ENCODE results near the gene TEC. TPM values are rescaled to one million over a fixed set of nuclear protein-coding genes. Genes with fewer than 3 reads are reported as not detected.

The TEC gene
- total RNA-seq, 4 donors from 2014 or later, result 1.9 to 8.5 (median 5.3) TPM

- TF ChIP-seq, protein P1, sequence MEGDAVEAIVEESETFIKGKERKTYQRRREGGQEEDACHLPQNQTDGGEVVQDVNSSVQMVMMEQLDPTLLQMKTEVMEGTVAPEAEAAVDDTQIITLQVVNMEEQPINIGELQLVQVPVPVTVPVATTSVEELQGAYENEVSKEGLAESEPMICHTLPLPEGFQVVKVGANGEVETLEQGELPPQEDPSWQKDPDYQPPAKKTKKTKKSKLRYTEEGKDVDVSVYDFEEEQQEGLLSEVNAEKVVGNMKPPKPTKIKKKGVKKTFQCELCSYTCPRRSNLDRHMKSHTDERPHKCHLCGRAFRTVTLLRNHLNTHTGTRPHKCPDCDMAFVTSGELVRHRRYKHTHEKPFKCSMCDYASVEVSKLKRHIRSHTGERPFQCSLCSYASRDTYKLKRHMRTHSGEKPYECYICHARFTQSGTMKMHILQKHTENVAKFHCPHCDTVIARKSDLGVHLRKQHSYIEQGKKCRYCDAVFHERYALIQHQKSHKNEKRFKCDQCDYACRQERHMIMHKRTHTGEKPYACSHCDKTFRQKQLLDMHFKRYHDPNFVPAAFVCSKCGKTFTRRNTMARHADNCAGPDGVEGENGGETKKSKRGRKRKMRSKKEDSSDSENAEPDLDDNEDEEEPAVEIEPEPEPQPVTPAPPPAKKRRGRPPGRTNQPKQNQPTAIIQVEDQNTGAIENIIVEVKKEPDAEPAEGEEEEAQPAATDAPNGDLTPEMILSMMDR (IDR thresholded peaks at IDR 0.05; ENCODE audit: low read depth), result no peak
Measured at GRCh38 chr4:48167538-48168263, 101.9 kb downstream of the TEC start.

DNA sequence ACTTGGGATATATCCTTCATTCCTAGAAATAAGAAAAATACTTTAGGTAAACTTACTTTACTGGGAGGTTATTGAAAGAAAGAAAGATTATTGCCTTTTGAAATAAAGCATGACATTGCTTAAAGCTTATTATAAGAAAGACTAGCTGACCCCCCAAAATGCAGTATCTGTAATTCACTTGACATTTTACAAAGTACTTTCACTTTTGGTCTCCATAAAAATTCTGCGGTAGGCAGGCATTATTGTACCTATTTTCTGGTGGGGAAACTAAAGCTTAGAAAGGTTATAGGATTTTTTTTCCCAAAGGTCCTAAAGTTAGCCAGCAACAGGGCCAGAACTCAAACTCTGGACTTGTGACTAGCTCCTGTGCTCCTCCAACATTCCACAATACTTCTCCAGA is 105.9 kb downstream of the TEC start:
- TF ChIP-seq, protein P1 (IDR thresholded peaks at IDR 0.05; ENCODE audit: low read depth), result no peak

GRCh38 chr4:48162162-48162561 is 107.5 kb downstream of the TEC start:
- TF ChIP-seq, protein P1 (IDR thresholded peaks at IDR 0.05; ENCODE audit: low read depth), result no peak

GRCh38 chr4:48157271-48157670 is 112.4 kb downstream of the TEC start:
- TF ChIP-seq, protein P1 (IDR thresholded peaks at IDR 0.05; ENCODE audit: low read depth), result no peak

GRCh38 chr4:48156423-48156822 is 113.2 kb downstream of the TEC start:
- TF ChIP-seq, protein P1 (IDR thresholded peaks at IDR 0.05; ENCODE audit: low read depth), result no peak

DNA sequence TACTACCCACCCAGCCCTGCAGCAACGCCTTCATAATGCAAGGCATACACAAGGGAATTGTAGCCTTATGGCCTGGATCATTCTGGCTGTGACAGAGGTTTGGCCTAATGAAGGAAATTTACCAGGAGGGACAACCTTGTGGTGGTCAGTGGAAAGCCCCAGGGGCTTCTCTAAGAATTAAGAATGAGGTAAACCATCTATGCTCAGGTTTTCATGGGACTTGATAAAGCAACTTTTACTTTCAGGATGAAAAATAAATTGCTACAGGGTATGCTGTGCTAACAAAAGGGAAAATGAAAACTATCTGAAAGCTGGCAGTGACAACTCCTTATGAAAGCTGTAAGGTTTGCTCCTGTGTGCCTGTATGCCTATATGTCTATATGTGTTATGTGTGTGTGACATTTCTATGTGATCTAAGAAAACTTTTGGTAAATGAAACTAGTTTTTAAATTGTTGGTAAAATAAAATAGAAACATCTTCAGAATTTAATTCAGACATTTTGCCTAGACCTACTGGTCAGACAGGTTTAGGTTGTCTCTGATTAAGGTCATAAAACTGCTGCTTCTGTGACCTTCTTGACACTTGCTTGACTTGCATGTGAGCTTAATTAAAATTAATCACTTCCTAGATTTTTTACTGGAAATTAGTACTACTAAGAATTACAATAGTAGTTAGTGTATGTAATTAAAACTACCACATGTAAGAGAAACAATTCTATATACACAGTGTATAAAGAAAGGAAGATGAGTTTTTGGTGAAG is 115.7 kb downstream of the TEC start:
- TF ChIP-seq, protein P1 (IDR thresholded peaks at IDR 0.05; ENCODE audit: low read depth), result no peak

DNA sequence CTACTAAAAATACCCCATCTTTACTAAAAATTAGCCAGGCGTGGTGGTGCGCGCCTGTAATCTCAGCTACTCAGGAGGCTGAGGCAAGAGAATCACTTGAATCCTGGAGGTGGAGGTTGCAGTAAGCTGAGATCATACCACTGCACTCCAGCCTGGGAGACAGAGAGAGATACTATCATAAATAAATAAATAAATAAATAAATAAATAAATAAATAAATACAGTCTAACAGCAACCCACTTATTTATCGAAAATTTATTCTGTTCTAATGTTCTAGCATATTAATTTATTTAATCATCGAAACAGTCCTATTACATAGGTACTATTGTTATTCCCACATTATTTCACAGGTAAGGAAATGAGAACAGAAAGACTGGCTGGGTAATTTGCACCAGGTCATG is 117.4 kb downstream of the TEC start:
- TF ChIP-seq, protein P1 (IDR thresholded peaks at IDR 0.05; ENCODE audit: low read depth), result no peak

Measured in subcutaneous adipose tissue (tissue), 4 donors.